Peyer's patch (tissue), 4 donors: ENCODE measurements around the gene PODXL2.

ENCODE experiments used
- POLR2A ChIP-seq, 2 donors: fragments of 450-650 bp; IDR thresholded peaks; one replicate each; pipeline ENCODE4 v1.5.1; 2017; ENCODE audit warnings: antibody characterized with exemption in 2 of 2, mild to moderate bottlenecking in 2 of 2, moderate library complexity in 2 of 2
- TF ChIP-seq, protein P1 (sequence below), 6 experiments: fragments of 450-650 bp in 4 of 6; fragments of 200-600 bp in 2 of 6; sonication (generic) in 1 of 6; IDR thresholded peaks; one replicate each; pipeline ENCODE4 v1.5.1; 2017 to 2019; ENCODE audit warnings: antibody characterized with exemption in 6 of 6, mild to moderate bottlenecking in 3 of 6, moderate library complexity in 1 of 6

DNA sequence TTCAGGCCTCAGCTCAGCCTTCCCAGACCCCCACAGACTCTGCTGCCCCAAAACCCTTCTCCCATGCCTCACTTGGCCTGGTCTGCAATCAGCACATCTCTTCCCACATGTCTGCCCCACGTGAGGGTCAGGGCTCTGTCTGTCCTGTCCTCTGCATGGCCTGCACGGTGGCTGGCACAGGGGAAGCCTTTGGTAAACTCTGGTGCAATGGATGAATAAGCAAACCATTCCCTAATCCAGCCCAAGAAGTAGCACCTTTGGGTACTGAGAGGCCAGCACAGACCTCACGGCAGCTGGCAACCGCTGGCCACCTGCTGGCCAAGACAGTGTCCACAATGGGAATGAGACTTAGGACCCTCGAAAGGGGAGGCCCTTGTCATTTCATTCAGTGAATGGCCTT, 71.4 kb downstream of the PODXL2 start:
- TF ChIP-seq, protein P1, sequence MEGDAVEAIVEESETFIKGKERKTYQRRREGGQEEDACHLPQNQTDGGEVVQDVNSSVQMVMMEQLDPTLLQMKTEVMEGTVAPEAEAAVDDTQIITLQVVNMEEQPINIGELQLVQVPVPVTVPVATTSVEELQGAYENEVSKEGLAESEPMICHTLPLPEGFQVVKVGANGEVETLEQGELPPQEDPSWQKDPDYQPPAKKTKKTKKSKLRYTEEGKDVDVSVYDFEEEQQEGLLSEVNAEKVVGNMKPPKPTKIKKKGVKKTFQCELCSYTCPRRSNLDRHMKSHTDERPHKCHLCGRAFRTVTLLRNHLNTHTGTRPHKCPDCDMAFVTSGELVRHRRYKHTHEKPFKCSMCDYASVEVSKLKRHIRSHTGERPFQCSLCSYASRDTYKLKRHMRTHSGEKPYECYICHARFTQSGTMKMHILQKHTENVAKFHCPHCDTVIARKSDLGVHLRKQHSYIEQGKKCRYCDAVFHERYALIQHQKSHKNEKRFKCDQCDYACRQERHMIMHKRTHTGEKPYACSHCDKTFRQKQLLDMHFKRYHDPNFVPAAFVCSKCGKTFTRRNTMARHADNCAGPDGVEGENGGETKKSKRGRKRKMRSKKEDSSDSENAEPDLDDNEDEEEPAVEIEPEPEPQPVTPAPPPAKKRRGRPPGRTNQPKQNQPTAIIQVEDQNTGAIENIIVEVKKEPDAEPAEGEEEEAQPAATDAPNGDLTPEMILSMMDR (IDR thresholded peaks at IDR 0.05), result no peak
- TF ChIP-seq POLR2A (IDR thresholded peaks at IDR 0.05), result no peak
